H9 (cell line): Measurements from ENCODE around the gene MSMP. TPM values are rescaled to one million over a fixed set of nuclear protein-coding genes. Genes with fewer than 3 reads are reported as not detected.

Experiments
- DNase-seq: peaks from one replicate; pipeline ENCODE4 v3.0.0-alpha.2; 2017
- H2AFZ ChIP-seq: one replicate; pipeline ENCODE4 v1.6.1; 2013; ENCODE audit warnings: mild to moderate bottlenecking, low read length, control low read depth, moderate library complexity
- H2AK5ac ChIP-seq: 2 replicates; pipeline ENCODE4 v1.6.1; 2013; ENCODE audit warnings: low read length, control low read depth, mixed read lengths; ENCODE audit not compliant: insufficient read length
- H2BK120ac ChIP-seq: one replicate; pipeline ENCODE4 v1.6.1; 2013; ENCODE audit warnings: low read depth, mild to moderate bottlenecking, low read length, control low read depth, inconsistent platforms; ENCODE audit not compliant: poor library complexity, severe bottlenecking
- H2BK12ac ChIP-seq: 2 replicates; pipeline ENCODE4 v1.6.1; 2013; ENCODE audit warnings: low read length, control low read depth, mixed read lengths, low read depth; ENCODE audit not compliant: insufficient read length
- H2BK15ac ChIP-seq: 2 replicates; pipeline ENCODE4 v1.6.1; 2013; ENCODE audit warnings: low read depth, low read length, control low read depth
- H2BK20ac ChIP-seq: one replicate; pipeline ENCODE4 v1.6.1; 2013; ENCODE audit warnings: low read depth, mild to moderate bottlenecking, low read length, control low read depth, inconsistent platforms; ENCODE audit not compliant: poor library complexity, severe bottlenecking
- H2BK5ac ChIP-seq: 2 replicates; pipeline ENCODE4 v1.6.1; 2013; ENCODE audit warnings: low read length, control low read depth, mixed read lengths; ENCODE audit not compliant: insufficient read length
- H3K14ac ChIP-seq: 2 replicates; pipeline ENCODE4 v1.6.1; 2013; ENCODE audit warnings: low read length, control low read depth; ENCODE audit not compliant: insufficient read depth
- H3K18ac ChIP-seq: 2 replicates; pipeline ENCODE4 v1.6.1; 2013; ENCODE audit warnings: low read depth, mild to moderate bottlenecking, mixed read lengths, low read length, control low read depth; ENCODE audit not compliant: insufficient read length
- H3K23ac ChIP-seq: 2 replicates; pipeline ENCODE4 v1.6.1; 2013; ENCODE audit warnings: low read length, control low read depth, mixed read lengths, low read depth; ENCODE audit not compliant: insufficient read length
- H3K23me2 ChIP-seq: 2 replicates; pipeline ENCODE4 v1.6.1; 2013; ENCODE audit warnings: low read depth, mild to moderate bottlenecking, mixed read lengths, low read length, control low read depth; ENCODE audit not compliant: insufficient read length, poor library complexity, severe bottlenecking
- H3K27ac ChIP-seq: 2 replicates; pipeline ENCODE4 v1.5.1; 2013; ENCODE audit warnings: low read length, control low read depth, mixed read lengths, low read depth; ENCODE audit not compliant: insufficient read length
- H3K27me3 ChIP-seq: 2 replicates; pipeline ENCODE4 v1.6.1; 2013; ENCODE audit warnings: low read length, control low read depth, inconsistent platforms; ENCODE audit not compliant: insufficient read depth
- H3K4ac ChIP-seq: 2 replicates; pipeline ENCODE4 v1.6.1; 2013; ENCODE audit warnings: low read depth, mild to moderate bottlenecking, control low read depth, inconsistent platforms, low read length, moderate library complexity
- H3K4me1 ChIP-seq: 2 replicates; pipeline ENCODE4 v1.6.1; 2013; ENCODE audit warnings: low read length, control low read depth, inconsistent platforms; ENCODE audit not compliant: insufficient read depth
- H3K4me2 ChIP-seq: 2 replicates; pipeline ENCODE4 v1.6.1; 2013; ENCODE audit warnings: low read length, control low read depth, mixed read lengths; ENCODE audit not compliant: insufficient read length, insufficient read depth
- H3K56ac ChIP-seq: 2 replicates; pipeline ENCODE4 v1.6.1; 2013; ENCODE audit warnings: low read depth, mild to moderate bottlenecking, mixed read lengths, low read length, control low read depth; ENCODE audit not compliant: insufficient read length
- H3K79me1 ChIP-seq: 2 replicates; pipeline ENCODE4 v1.6.1; 2013; ENCODE audit warnings: low read depth, mild to moderate bottlenecking, moderate library complexity, low read length, control low read depth, inconsistent platforms; ENCODE audit not compliant: insufficient read depth, poor library complexity, severe bottlenecking
- H3K79me2 ChIP-seq: 2 replicates; pipeline ENCODE4 v1.6.1; 2013; ENCODE audit warnings: low read length, control low read depth, inconsistent platforms; ENCODE audit not compliant: insufficient read depth
- H3K9ac ChIP-seq: 2 replicates; pipeline ENCODE4 v1.6.1; 2013; ENCODE audit warnings: low read length, control low read depth, mixed read lengths; ENCODE audit not compliant: insufficient read length; ENCODE audit errors: extremely low read depth
- H3K9me3 ChIP-seq: one replicate; pipeline ENCODE4 v1.6.1; 2013; ENCODE audit warnings: low read depth, low read length, inconsistent platforms; ENCODE audit not compliant: control insufficient read depth
- H3T11ph ChIP-seq: one replicate; pipeline ENCODE4 v1.6.1; 2013; ENCODE audit warnings: mild to moderate bottlenecking, low read length, control low read depth, inconsistent platforms
- H4K20me1 ChIP-seq: one replicate; pipeline ENCODE4 v1.6.1; 2013; ENCODE audit not compliant: control insufficient read depth, insufficient read length, insufficient read depth
- H4K5ac ChIP-seq: 2 replicates; pipeline ENCODE4 v1.6.1; 2013; ENCODE audit warnings: low read depth, mild to moderate bottlenecking, mixed read lengths, low read length, control low read depth; ENCODE audit not compliant: insufficient read length
- H4K8ac ChIP-seq: replicated peaks from 2 replicates; pipeline ENCODE4 v1.6.1; 2013; ENCODE audit warnings: low read length, control low read depth, mixed read lengths, low read depth; ENCODE audit not compliant: insufficient read length
- H4K91ac ChIP-seq: 2 replicates; pipeline ENCODE4 v1.6.1; 2013; ENCODE audit warnings: low read depth, mild to moderate bottlenecking, moderate library complexity, mixed read lengths, low read length, control low read depth; ENCODE audit not compliant: insufficient read length
- H3K27ac Mint-ChIP-seq, 3 experiments: 2 replicates in 2 of 3; 3 replicates in 1 of 3; pipeline ENCODE4 v1.8.0; 2020 to 2021; ENCODE audit warnings: mixed read lengths in 3 of 3, mild to moderate bottlenecking in 1 of 3, moderate library complexity in 1 of 3
- H3K27me3 Mint-ChIP-seq: 2 replicates; pipeline ENCODE4 v1.8.0; 2021; ENCODE audit warnings: low read depth, mild to moderate bottlenecking, moderate library complexity, mixed read lengths
- H3K36me3 Mint-ChIP-seq, 3 experiments: 2 replicates in 2 of 3; 3 replicates in 1 of 3; pipeline ENCODE4 v1.8.0; 2020 to 2021; ENCODE audit warnings: low read depth in 3 of 3, mixed read lengths in 3 of 3; ENCODE audit not compliant: insufficient read depth in 1 of 3
- H3K4me1 Mint-ChIP-seq, 2 experiments: 2 replicates each; pipeline ENCODE4 v1.8.0; 2020; ENCODE audit warnings: mixed read lengths in 2 of 2
- H3K4me3 Mint-ChIP-seq, 2 experiments: 2 replicates in 1 of 2; 3 replicates in 1 of 2; pipeline ENCODE4 v1.8.0; 2020 to 2021; ENCODE audit warnings: mild to moderate bottlenecking in 2 of 2, mixed read lengths in 2 of 2, moderate library complexity in 1 of 2
- H3K9me3 Mint-ChIP-seq, 2 experiments: 2 replicates in 1 of 2; 3 replicates in 1 of 2; pipeline ENCODE4 v1.8.0; 2020; ENCODE audit warnings: mild to moderate bottlenecking in 2 of 2, mixed read lengths in 2 of 2, moderate library complexity in 1 of 2
- CTCF ChIP-seq: fragments of 200-600 bp; sonication (generic); conservative IDR thresholded peaks from 3 replicates; pipeline ENCODE4 v1.8.0; 2021; ENCODE audit warnings: antibody characterized with exemption, mild to moderate bottlenecking
- WGBS: extraction: QIAGEN DNeasy Blood & Tissue Kit; methylation state at CpG from one replicate; pipeline ENCODE4 v1.1.7; 2013; ENCODE audit warnings: missing lambda C conversion rate, low lambda C conversion rate, mixed read lengths; ENCODE audit not compliant: insufficient read length; ENCODE audit errors: extremely low coverage; 5-methylcytosine and 5-hydroxymethylcytosine counted together
- total RNA-seq: library from RNA; stranded (reverse); gene quantifications from 2 replicates; pipeline ENCODE4 v1.2.1, GENCODE V29; 2021

MSMP gene
- total RNA-seq, 1 experiment from 2014 or later: 0.83 TPM

GRCh38 chr9:35732800-35733541, 21.1 kb downstream of the MSMP start:
- Histone ChIP-seq H3K27me3 (no peaks in the 10 kb centered on the region), H4K91ac (no peak overlapping the region), H3K79me2 (peaks cover 6% of the 10 kb centered on the region; the same call in 1 of the 2 replicates), H3K79me1 (no peaks in the 10 kb centered on the region), H4K8ac (no peak overlapping the region), H2BK12ac (no peak overlapping the region), H3K23ac (no peak overlapping the region), H3K9me3 (no peaks in the 10 kb centered on the region), H3K4me1 (peaks cover 16% of the 10 kb centered on the region; the same call in 1 of the 2 replicates), H2BK120ac (no peak overlapping the region), H2BK5ac (no peak overlapping the region), H2AFZ (no peak overlapping the region), H3K4me2 (peak overlapping the region; percentile 90), H3K14ac (peak overlapping the region; percentile 41; the same call in 1 of the 2 replicates), H2AK5ac (no peak overlapping the region), H3T11ph (no peak overlapping the region), H3K18ac (peak overlapping the region; percentile 0), H3K9ac (peak overlapping the region; percentile 45), H2BK20ac (no peak overlapping the region), H3K56ac (no peak overlapping the region), H3K27ac (peak overlapping the region; percentile 3), H2BK15ac (no peak overlapping the region), H4K5ac (no peak overlapping the region), H3K4ac (no peak overlapping the region), H4K20me1 (no peaks in the 10 kb centered on the region), H3K23me2 (peaks cover 7% of the 10 kb centered on the region)
- H3K36me3 Mint-ChIP-seq: peaks cover 14 to 36% (median 33%) of the 10 kb centered on the region in 3 experiments; a peak in 6 of 7 replicates
- no peaks in the 10 kb centered on the region for H3K27me3 Mint-ChIP-seq
- peak overlapping the region; percentile 90 to 97 (median 95) for H3K27ac Mint-ChIP-seq
- H3K4me3 Mint-ChIP-seq: no peak overlapping the region; a peak in 4 of 5 replicates
- peak; percentile 78 for DNase-seq
- H3K4me1 Mint-ChIP-seq: peaks cover 15 to 16% of the 10 kb centered on the region in 2 experiments
- no CpG with 5 or more reads among the region's 14 CpGs for WGBS
- no peaks in the 10 kb centered on the region for H3K9me3 Mint-ChIP-seq
- peak; percentile 38; the same call in 1 of the 3 replicates for TF ChIP-seq CTCF
